Measurements from ENCODE around the gene BTG2. TPM values are rescaled to one million over a fixed set of nuclear protein-coding genes. Genes with fewer than 3 reads are reported as not detected.

Gene BTG2
- total RNA-seq, 1 experiment from 2014 or later, result 13.2 TPM

- DNase-seq (ENCODE audit: low spot score), result no peak
These were observed 11.3 kb downstream of the BTG2 start for GRCh38 chr1:203316626-203317093.

- no peak for DNase-seq (ENCODE audit: low spot score)
These were observed 12.3 kb downstream of the BTG2 start for GRCh38 chr1:203317429-203318228.

GRCh38 chr1:203318229-203318517 is 12.9 kb downstream of the BTG2 start:
- DNase-seq (ENCODE audit: low spot score), result no peak

- DNase-seq (ENCODE audit: low spot score), result no peak
These were observed 15.4 kb downstream of the BTG2 start for GRCh38 chr1:203320591-203321272.

GRCh38 chr1:203321273-203322052 is 16.1 kb downstream of the BTG2 start:
- DNase-seq (ENCODE audit: low spot score), result no peak

GRCh38 chr1:203322500-203323179 is 17.3 kb downstream of the BTG2 start:
- DNase-seq (ENCODE audit: low spot score), result no peak

- no peak for DNase-seq (ENCODE audit: low spot score)
These were observed 18.3 kb downstream of the BTG2 start for GRCh38 chr1:203323587-203323986.

GRCh38 chr1:203324105-203325025 is 19.0 kb downstream of the BTG2 start:
- no peak for DNase-seq (ENCODE audit: low spot score)

- DNase-seq (ENCODE audit: low spot score), result no peak
These were observed 19.7 kb downstream of the BTG2 start for GRCh38 chr1:203325026-203325417.

GRCh38 chr1:203325418-203326091 is 20.2 kb downstream of the BTG2 start:
- DNase-seq (ENCODE audit: low spot score), result no peak

GRCh38 chr1:203326830-203327683 is 21.7 kb downstream of the BTG2 start:
- peak; percentile 81 for DNase-seq (ENCODE audit: low spot score)

GRCh38 chr1:203327684-203328457 is 22.6 kb downstream of the BTG2 start:
- DNase-seq (ENCODE audit: low spot score), result peak; percentile 26

- DNase-seq (ENCODE audit: low spot score), result peak; percentile 34
These were observed 23.4 kb downstream of the BTG2 start for GRCh38 chr1:203328714-203329122.

GRCh38 chr1:203331224-203331623 is 25.9 kb downstream of the BTG2 start:
- no peak for DNase-seq (ENCODE audit: low spot score)

- no peak for DNase-seq (ENCODE audit: low spot score)
These were observed 30.2 kb downstream of the BTG2 start for GRCh38 chr1:203335503-203335902.

GRCh38 chr1:203336097-203336496 is 30.8 kb downstream of the BTG2 start:
- DNase-seq (ENCODE audit: low spot score), result no peak

- peak; percentile 53 for DNase-seq (ENCODE audit: low spot score)
These were observed 33.2 kb downstream of the BTG2 start for GRCh38 chr1:203338335-203339036.
